Measurements from ENCODE around the gene PTMS.

DNA sequence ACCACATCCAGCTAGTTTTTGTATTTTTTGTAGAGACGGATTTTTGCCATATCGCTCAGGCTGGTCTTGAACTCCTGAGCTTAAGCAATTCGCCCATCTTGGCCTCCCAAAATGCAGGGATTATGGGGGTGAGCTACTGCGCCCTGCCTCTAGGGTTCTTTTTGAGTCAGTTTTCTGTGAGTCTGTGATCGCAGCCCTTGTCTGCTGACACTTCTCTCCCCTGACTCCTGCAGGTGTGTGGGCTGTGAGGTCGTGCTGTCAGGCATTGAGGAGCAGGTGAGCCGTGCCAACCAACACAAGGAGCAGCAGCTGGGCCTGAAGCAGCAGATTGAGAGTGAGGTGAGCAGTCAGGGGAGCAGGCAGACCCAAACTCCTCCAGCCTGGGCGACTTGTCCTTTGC lies 36.0 kb upstream of the PTMS start:
- TF ChIP-seq, protein P1, sequence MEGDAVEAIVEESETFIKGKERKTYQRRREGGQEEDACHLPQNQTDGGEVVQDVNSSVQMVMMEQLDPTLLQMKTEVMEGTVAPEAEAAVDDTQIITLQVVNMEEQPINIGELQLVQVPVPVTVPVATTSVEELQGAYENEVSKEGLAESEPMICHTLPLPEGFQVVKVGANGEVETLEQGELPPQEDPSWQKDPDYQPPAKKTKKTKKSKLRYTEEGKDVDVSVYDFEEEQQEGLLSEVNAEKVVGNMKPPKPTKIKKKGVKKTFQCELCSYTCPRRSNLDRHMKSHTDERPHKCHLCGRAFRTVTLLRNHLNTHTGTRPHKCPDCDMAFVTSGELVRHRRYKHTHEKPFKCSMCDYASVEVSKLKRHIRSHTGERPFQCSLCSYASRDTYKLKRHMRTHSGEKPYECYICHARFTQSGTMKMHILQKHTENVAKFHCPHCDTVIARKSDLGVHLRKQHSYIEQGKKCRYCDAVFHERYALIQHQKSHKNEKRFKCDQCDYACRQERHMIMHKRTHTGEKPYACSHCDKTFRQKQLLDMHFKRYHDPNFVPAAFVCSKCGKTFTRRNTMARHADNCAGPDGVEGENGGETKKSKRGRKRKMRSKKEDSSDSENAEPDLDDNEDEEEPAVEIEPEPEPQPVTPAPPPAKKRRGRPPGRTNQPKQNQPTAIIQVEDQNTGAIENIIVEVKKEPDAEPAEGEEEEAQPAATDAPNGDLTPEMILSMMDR (IDR thresholded peaks at IDR 0.05): no peak
- TF ChIP-seq POLR2A (IDR thresholded peaks at IDR 0.05): no peak

Measured in adrenal gland (tissue), 5 donors.